ENCODE data around the gene TFG.

The TFG gene

GRCh38 chr3:100766069-100766468 is 56.8 kb downstream of the TFG start:
- no peak for TF ChIP-seq CTCF (conservative IDR thresholded peaks at IDR 0.05; ENCODE audit: low read depth, low read length)
- no peak overlapping the region for H3K4me3 ChIP-seq (ENCODE audit: low read length)
- no peak for DNase-seq (ENCODE audit: low read depth)

DNA sequence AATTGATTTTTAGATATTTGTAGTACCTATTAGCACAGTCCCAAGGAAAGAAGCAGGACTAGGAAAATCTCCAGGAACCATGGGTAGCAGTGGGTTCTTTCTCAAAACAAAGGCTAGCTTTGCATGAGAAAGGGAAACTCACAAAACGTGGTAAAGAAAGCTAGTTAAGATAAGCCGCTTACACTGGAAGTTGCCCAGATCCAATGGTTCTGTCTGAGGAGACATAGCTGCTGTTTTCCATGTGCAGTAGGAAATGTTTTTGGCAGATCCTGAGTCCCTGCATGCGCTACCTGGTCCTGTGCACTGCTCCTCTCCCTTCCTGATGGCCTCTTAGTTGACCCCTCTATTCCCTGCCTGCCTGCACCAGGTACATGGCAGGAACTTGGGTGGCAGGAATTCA is 60.4 kb downstream of the TFG start:
- no peak for DNase-seq (ENCODE audit: low read depth)
- no peak for TF ChIP-seq CTCF (conservative IDR thresholded peaks at IDR 0.05; ENCODE audit: low read depth, low read length)
- H3K4me3 ChIP-seq (ENCODE audit: low read length) = no peak overlapping the region

GRCh38 chr3:100775226-100775625 is 65.9 kb downstream of the TFG start:
- no peak for DNase-seq (ENCODE audit: low read depth)
- no peak overlapping the region for H3K4me3 ChIP-seq (ENCODE audit: low read length)
- no peak for TF ChIP-seq CTCF (conservative IDR thresholded peaks at IDR 0.05; ENCODE audit: low read depth, low read length)

DNA sequence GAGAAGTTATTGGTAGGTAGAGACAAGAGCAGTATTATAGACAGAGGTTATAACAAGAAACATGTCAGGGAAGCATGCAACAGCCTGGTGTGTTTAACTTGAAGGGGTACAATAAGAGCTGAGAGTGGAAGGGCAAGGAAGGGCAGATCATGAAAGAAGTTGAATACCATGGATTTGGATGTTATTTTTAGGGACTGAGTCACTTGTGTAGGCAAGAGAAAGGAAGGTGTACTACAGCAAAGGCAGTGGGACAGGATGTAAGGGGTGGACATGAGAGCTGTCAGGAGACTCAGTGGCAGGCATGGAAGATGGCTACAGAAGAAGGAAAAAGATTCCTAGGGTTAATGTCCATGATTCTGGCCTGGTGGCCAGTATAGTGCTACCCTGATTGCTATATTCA is 66.4 kb downstream of the TFG start:
- TF ChIP-seq CTCF (conservative IDR thresholded peaks at IDR 0.05; ENCODE audit: low read depth, low read length) = no peak
- H3K4me3 ChIP-seq (ENCODE audit: low read length) = no peak overlapping the region
- DNase-seq (ENCODE audit: low read depth) = no peak

GRCh38 chr3:100776097-100776729 is 66.9 kb downstream of the TFG start:
- no peak overlapping the region for H3K4me3 ChIP-seq (ENCODE audit: low read length)
- no peak for DNase-seq (ENCODE audit: low read depth)
- TF ChIP-seq CTCF (conservative IDR thresholded peaks at IDR 0.05; ENCODE audit: low read depth, low read length) = no peak

DNA sequence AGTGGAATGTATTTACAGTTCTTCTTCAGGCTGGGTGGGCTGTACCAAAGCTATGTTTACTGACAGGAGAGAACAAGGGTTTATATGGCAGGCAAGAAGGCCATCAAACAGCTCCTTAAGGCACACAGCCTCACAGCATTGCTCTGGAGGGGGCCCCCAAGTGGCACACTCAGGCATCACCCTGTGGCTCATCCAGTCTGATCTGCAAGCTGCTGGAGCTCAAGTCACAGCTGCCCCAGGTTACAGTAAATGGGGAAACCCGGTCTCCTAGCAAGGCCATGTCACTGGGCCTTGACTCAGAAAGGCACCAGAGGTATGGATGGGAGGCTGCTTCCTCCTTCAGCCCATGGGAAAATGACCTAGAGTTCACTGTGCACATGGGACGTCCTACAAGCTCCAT is 67.5 kb downstream of the TFG start:
- no peak overlapping the region for H3K4me3 ChIP-seq (ENCODE audit: low read length)
- peak; percentile 14 for TF ChIP-seq CTCF (conservative IDR thresholded peaks at IDR 0.05; ENCODE audit: low read depth, low read length)
- no peak for DNase-seq (ENCODE audit: low read depth)

DNA sequence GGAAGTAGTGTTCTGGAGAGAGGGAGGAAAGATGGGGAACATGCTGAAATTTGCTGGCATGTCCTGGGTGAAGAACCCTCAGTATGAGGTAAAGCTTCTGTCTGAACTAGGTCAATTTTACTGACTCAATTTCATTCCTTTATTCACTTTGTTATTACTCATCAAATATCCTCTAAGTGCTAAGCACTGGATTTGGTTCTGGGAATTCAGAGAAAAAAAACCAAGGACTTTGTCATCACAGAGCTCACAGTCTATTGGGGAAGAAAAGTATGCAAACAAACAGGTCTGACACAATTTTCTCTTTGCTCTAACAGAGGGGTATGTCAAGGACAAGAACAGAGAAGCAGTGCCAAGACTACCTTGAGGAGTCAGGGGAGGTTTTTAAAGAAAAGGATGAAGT is 68.0 kb downstream of the TFG start:
- TF ChIP-seq CTCF (conservative IDR thresholded peaks at IDR 0.05; ENCODE audit: low read depth, low read length) = no peak
- H3K4me3 ChIP-seq (ENCODE audit: low read length) = no peak overlapping the region
- no peak for DNase-seq (ENCODE audit: low read depth)

All from retinal pigment epithelial cell (primary cell).